Rectal smooth muscle tissue (tissue), 1 donor: ENCODE results near the gene RETNLB.
A peak's percentile ranks its signal among the peaks of the same experiment; 100 is the strongest.

Source experiments
- H3K27ac ChIP-seq: one replicate; pipeline ENCODE4 v1.7.0; 2013; ENCODE audit warnings: low read depth, low read length, inconsistent platforms
- H3K27me3 ChIP-seq: one replicate; pipeline ENCODE4 v1.7.0; 2013; ENCODE audit warnings: low read length; ENCODE audit not compliant: control insufficient read depth, insufficient read depth
- H3K36me3 ChIP-seq: one replicate; pipeline ENCODE4 v1.7.0; 2013; ENCODE audit warnings: low read length; ENCODE audit not compliant: control insufficient read depth, insufficient read depth
- H3K4me1 ChIP-seq: one replicate; pipeline ENCODE4 v1.7.0; 2013; ENCODE audit warnings: low read length; ENCODE audit not compliant: control insufficient read depth, insufficient read depth
- H3K4me3 ChIP-seq: one replicate; pipeline ENCODE4 v1.7.0; 2013; ENCODE audit warnings: low read length
- H3K9ac ChIP-seq: one replicate; pipeline ENCODE4 v1.7.0; 2013; ENCODE audit warnings: low read length

Gene RETNLB, protein sequence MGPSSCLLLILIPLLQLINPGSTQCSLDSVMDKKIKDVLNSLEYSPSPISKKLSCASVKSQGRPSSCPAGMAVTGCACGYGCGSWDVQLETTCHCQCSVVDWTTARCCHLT

DNA sequence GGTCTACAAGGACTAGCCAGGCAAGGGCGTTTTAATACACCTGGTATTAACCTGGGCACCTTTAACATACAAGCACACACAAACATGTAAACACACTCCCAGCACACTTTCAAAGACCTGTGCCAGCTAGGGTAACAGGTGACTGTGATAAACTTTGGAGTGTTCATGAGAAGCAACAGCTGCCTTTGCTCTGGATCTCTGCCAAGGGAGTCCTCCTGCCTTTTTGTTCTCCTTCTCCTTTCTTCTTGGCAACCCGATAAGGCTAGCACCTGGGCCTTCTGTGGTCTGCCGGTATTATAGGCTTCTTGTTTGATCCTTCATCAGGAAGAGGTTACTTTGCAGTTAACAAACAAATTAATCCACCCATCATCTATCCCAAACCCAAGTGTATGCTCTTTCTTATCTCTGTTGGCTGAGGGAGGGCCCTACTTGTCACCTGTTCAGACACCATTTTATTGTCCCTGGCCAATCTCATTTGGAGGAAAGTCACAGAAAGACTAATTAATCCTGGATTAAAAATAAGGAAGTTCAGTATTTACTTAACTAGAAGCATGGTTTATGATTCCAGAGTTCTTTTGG, at the start of gene RETNLB:
RETNLB (minus strand) TSS at position 7 of the 579 bp plus-strand sequence. CDS start 225 bp downstream, outside the sequence.
- H3K27me3 ChIP-seq: no peaks in the 10 kb centered on the region
- H3K4me3 ChIP-seq: peak within 1 kb of the TSS; percentile 3
- no peak within 1 kb of the TSS for H3K9ac ChIP-seq
- H3K4me1 ChIP-seq: no peaks in the 10 kb centered on the region
- H3K36me3 ChIP-seq: no peaks in the 10 kb centered on the region
- no peak within 1 kb of the TSS for H3K27ac ChIP-seq

DNA sequence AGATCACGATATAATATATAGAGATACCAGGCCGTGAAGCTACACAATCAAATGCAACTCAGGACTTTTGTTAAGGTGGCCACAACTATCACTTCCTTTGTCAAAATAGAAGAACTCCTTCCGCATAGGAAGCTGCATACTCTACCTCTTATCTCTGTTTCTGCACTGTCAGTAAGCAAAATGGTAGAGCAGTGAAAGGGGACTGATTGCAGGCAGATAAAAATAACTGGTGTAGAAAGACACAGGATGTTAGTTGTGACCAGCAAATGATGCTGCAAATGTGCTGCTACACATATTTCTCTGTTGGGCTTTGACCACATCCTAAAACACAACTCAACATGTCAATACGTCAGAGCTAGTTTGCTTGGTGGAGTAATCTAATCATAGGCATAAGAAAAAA, 49.1 kb upstream of the RETNLB start:
- Histone ChIP-seq H3K9ac (no peak overlapping the region), H3K4me3 (no peak overlapping the region), H3K27me3 (no peaks in the 10 kb centered on the region), H3K27ac (no peak overlapping the region), H3K36me3 (no peaks in the 10 kb centered on the region), H3K4me1 (no peaks in the 10 kb centered on the region)

DNA sequence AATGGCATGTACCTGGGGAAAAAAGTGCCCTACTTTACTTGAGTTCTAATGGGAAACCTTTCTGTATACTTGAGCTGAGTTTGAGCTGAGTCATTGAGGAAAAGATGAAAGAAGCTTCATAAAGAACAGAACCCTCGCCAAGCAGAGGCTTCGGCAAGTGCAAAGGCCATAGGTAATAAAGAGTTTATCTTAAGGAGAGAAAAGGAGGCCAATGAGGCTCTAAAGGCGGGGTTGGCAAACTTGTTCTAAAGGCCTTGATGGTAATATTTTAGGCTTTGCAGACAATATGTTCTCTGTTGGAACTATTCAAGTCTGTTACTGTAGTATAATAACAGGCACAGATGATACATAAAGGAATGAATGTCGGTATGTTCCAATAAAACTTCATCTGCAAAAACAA, 47.8 kb upstream of the RETNLB start:
- Histone ChIP-seq H3K36me3 (no peaks in the 10 kb centered on the region), H3K9ac (no peak overlapping the region), H3K27ac (no peak overlapping the region), H3K4me3 (no peak overlapping the region), H3K4me1 (no peaks in the 10 kb centered on the region), H3K27me3 (no peaks in the 10 kb centered on the region)

DNA sequence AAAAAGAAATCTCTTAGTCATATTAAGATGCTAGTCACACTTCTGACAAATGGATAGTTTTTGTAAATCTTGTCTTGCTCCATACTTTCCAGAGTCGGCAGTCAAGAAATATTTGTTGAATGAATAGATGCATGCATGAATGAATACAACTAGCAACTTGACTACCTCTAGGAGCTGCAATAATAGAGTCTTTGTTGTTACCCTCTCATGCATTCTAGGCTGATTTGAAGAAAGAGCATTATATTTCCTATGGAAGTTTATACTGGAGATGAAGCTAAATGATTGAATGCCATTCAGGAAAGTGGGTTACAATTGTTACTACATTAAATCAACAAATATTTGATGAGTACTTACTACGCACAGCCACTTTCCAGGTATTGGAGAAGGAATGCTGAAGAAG, 47.2 kb upstream of the RETNLB start:
- Histone ChIP-seq H3K36me3 (no peaks in the 10 kb centered on the region), H3K9ac (no peak overlapping the region)

DNA sequence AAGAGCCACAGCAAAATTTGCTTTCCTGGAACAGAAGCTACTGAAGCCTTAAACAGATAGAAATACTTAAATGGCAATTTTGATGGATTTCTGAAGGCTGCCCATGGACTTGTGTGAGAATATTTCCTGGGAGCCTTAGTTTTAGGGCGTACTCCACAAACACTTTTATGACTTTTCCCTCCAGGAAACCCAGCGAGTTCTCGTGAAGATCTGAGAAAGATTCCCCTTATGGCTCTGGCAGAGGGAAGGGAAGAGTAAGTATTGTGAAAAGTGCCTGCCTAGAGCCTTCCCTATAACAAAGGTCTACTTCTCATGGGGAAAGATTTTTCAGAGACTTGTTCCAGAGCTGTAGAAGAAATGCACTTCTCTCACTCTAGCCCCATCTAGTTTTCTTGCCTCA, 34.3 kb upstream of the RETNLB start:
- Histone ChIP-seq H3K4me1 (no peaks in the 10 kb centered on the region), H3K4me3 (no peak overlapping the region), H3K36me3 (no peaks in the 10 kb centered on the region), H3K27ac (no peak overlapping the region), H3K27me3 (no peaks in the 10 kb centered on the region), H3K9ac (no peak overlapping the region)

More for the DNA sequence above, 47.2 kb upstream of the RETNLB start:
- Histone ChIP-seq H3K4me3 (no peak overlapping the region), H3K27ac (no peak overlapping the region), H3K27me3 (no peaks in the 10 kb centered on the region), H3K4me1 (no peaks in the 10 kb centered on the region)

DNA sequence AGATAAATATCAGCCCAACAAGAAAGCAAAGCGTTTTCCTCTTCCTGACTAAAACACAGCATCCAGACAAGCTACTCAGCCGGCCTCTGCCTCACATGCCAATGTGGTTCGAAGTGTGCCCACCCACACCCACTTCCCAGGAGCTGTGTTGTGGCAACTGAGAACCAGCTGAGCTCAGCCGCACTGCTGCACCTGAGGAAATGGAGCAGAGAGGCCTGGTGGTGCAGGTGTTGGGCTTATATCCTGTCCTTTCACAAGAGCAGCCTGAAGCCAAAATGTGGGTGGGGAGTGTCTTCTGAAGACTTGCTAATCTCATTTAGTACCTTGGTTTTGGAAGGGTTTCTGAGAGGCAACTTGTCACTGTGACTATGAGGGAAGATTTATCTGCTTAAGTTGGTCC, 23.0 kb upstream of the RETNLB start:
- no peaks in the 10 kb centered on the region for H3K4me1 ChIP-seq
- no peak overlapping the region for H3K27ac ChIP-seq
- H3K9ac ChIP-seq: no peak overlapping the region

DNA sequence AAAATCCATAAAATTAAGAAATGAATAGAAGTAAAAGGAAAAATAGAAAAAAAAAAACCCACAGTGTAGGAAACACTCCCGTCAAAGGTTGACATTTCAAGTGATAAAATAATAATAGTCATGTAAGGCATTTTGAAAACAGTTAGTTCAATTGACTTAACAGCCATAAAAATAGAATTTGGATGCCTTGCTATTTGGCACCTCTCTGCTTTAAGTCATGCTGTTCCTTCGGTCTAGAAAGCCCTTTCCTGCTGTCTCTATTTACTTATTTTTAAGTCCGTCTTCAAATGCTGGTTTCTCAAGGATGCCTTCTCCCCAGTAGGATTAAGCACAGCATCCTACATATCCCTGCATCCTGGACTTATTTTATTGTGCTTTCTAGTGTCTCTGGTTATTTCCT, 22.3 kb upstream of the RETNLB start:
- H3K4me1 ChIP-seq: no peaks in the 10 kb centered on the region

More for the DNA sequence above, 23.0 kb upstream of the RETNLB start:
- Histone ChIP-seq H3K36me3 (no peaks in the 10 kb centered on the region), H3K27me3 (no peaks in the 10 kb centered on the region), H3K4me3 (no peak overlapping the region)

DNA sequence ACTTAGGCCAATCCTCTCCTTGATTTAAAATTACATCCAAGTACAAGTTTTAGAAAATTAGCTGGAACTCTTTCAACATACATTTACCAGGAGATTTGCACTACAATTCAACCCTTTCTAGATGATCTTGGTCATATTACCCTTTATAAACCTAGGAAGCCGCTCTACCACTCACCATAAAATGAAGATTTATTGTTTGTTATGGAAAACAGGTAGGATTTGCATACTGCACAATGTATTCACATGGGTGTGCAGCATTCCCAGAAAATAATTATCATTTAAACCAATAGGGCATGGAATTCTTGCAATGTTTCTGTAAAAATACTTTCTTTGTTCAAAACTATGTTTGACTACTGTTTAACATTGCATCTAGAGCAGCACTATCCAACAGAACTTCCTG, 18.4 kb upstream of the RETNLB start:
- H3K36me3 ChIP-seq: no peaks in the 10 kb centered on the region
- H3K9ac ChIP-seq: no peak overlapping the region
- no peaks in the 10 kb centered on the region for H3K27me3 ChIP-seq
- no peak overlapping the region for H3K27ac ChIP-seq
- H3K4me1 ChIP-seq: no peaks in the 10 kb centered on the region
- H3K4me3 ChIP-seq: no peak overlapping the region

More for the DNA sequence above, 22.3 kb upstream of the RETNLB start:
- H3K27me3 ChIP-seq: no peaks in the 10 kb centered on the region
- no peaks in the 10 kb centered on the region for H3K36me3 ChIP-seq
- no peak overlapping the region for H3K4me3 ChIP-seq
- H3K9ac ChIP-seq: no peak overlapping the region
- no peak overlapping the region for H3K27ac ChIP-seq

DNA sequence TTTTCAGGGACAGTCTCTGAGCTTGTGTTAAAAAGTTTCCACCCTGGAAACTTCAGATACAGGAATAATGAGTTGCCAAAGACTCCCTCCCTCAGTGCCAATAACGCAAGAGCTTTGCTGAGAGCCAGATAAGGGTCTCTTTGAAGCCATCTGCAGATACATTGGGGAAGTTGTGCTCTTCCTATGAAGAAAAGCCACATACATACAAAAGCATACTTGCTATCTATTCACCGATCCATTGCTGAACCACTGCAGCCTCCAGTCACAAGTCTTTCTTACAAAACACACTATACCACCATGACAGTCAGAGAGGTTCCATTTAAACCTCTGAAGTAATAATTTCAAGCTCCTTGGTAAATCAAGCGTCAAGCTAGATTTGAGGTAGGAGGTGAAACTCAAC, 10.0 kb upstream of the RETNLB start:
- Histone ChIP-seq H3K4me1 (no peaks in the 10 kb centered on the region), H3K27me3 (no peaks in the 10 kb centered on the region), H3K9ac (no peak overlapping the region), H3K4me3 (no peak overlapping the region), H3K36me3 (no peaks in the 10 kb centered on the region), H3K27ac (no peak overlapping the region)

DNA sequence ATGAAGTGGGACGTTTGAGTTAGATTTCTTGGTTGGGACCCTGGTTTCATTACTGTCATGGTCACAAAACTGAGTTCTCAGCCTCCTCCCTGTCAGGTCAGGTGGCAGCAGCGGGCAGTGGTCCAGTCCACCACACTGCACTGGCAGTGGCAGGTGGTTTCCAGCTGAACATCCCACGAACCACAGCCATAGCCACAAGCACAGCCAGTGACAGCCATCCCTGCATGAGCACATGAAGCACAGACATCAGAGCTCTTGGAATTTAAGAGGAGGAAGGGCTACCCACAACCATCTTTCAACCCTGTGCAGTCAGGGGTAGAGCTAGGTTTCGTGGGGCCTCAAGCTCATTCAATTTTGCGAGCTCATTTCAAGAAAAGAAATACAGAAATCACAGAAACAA, 1.5 kb downstream of the RETNLB start:
- H3K27ac ChIP-seq: no peak overlapping the region
- no peaks in the 10 kb centered on the region for H3K4me1 ChIP-seq
- no peak overlapping the region for H3K4me3 ChIP-seq
- no peaks in the 10 kb centered on the region for H3K36me3 ChIP-seq
- H3K9ac ChIP-seq: no peak overlapping the region
- H3K27me3 ChIP-seq: no peaks in the 10 kb centered on the region

DNA sequence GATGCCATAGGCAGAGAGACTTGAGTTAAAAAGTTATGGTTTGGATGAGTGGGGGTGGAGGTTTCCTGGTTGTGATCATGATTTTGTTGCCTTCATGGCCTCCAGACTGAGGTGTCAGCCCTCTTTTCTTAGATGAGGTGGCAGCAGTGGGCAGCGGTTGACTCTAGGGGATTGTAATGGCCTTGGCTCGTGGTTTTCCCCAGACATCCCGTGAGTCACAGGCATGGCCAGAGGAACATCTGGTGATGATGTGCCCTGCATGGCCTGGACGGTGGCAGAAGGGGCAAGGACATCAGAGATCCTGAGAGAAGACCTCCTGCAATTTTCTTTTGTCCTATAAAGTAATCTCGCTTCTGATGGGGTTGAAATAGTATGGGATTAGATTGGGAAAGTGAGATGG, 12.4 kb downstream of the RETNLB start:
- H3K27ac ChIP-seq: no peak overlapping the region
- no peaks in the 10 kb centered on the region for H3K4me1 ChIP-seq
- H3K27me3 ChIP-seq: no peaks in the 10 kb centered on the region
- no peaks in the 10 kb centered on the region for H3K36me3 ChIP-seq
- H3K4me3 ChIP-seq: no peak overlapping the region
- H3K9ac ChIP-seq: no peak overlapping the region

DNA sequence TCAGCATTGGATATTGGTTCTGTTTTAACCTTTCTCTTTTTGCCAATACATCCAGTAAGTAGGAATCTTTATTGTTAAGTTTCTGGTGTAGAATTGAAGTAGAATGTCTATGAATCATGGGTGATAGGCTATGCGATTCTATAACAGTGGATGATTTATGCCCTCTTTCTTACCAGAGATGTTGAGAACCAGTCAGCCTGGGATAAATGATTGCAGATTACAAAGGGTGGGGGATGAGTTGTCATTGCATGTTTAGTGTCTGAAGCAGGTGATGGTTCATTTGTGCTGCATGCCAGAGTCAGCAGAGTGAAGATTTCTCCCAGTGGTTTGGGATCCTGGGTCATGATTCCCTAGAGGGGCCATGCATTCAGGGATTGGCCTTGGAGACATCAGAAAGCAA, 14.3 kb downstream of the RETNLB start:
- H3K27ac ChIP-seq: no peak overlapping the region
- no peaks in the 10 kb centered on the region for H3K27me3 ChIP-seq
- no peak overlapping the region for H3K4me3 ChIP-seq
- H3K36me3 ChIP-seq: no peaks in the 10 kb centered on the region
- H3K4me1 ChIP-seq: no peaks in the 10 kb centered on the region
- H3K9ac ChIP-seq: no peak overlapping the region

DNA sequence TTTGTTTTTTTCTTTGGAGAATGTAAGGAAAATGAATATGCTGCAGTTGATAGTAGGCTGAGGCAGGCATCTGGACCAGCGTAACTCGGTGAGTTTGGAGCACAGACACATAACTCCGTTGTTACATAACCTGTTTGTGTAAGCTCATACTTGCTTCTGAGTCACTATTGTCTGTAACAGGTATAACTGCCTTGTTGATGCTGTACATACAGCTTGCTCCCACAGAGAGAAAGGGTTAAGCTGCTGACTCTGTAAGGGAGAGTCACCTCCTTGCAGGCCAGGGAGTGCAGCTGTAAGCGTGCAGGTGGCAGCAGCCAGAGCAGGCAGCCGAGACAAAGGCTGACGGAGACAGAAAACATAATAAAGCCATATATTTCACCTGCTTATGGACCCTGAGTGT, 20.4 kb downstream of the RETNLB start:
- Histone ChIP-seq H3K27ac (no peak overlapping the region), H3K4me3 (no peak overlapping the region), H3K36me3 (no peaks in the 10 kb centered on the region), H3K4me1 (no peaks in the 10 kb centered on the region), H3K27me3 (no peaks in the 10 kb centered on the region), H3K9ac (no peak overlapping the region)
